SU-DHL-6 (cell line): ENCODE measurements around the gene CLTCL1.

Source experiments
- H2AFZ ChIP-seq: fragments of 200-600 bp; sonication (generic); 2 replicates; pipeline ENCODE4 v1.6.1; 2014; ENCODE audit warnings: low read depth, mild to moderate bottlenecking, moderate library complexity, mixed read lengths, antibody characterized with exemption, low read length; ENCODE audit not compliant: severe bottlenecking
- H3F3A ChIP-seq: fragments of 200-600 bp; shearing (Covaris generic); 2 replicates; pipeline ENCODE4 v1.6.0; 2016; ENCODE audit warnings: antibody characterized with exemption, mild to moderate bottlenecking; ENCODE audit not compliant: insufficient read depth
- H3K27ac ChIP-seq: fragments of 200-600 bp; sonication (generic); 2 replicates; pipeline ENCODE4 v1.5.1; 2016; ENCODE audit warnings: low read depth, mild to moderate bottlenecking, low read length, moderate library complexity, mixed read lengths
- H3K27me3 ChIP-seq: fragments of 200-600 bp; sonication (generic), shearing (Covaris generic); 2 replicates; pipeline ENCODE4 v1.6.0; 2014; ENCODE audit warnings: mild to moderate bottlenecking, low read length
- H3K36me3 ChIP-seq: fragments of 200-600 bp; sonication (generic); 2 replicates; pipeline ENCODE4 v1.6.1; 2014; ENCODE audit warnings: mild to moderate bottlenecking, low read length, mixed read lengths
- H3K4me2 ChIP-seq: fragments of 300-600, 200-600 bp; shearing (Covaris generic), sonication (generic); 2 replicates; pipeline ENCODE4 v1.6.0; 2014; ENCODE audit warnings: low read length, low read depth, mild to moderate bottlenecking; ENCODE audit not compliant: poor library complexity, severe bottlenecking
- H3K4me3 ChIP-seq: fragments of 200-600 bp; sonication (generic); 2 replicates; pipeline ENCODE4 v1.5.1; 2014; ENCODE audit warnings: antibody characterized with exemption, low read length, mild to moderate bottlenecking, mixed read lengths; ENCODE audit not compliant: insufficient read depth, poor library complexity, severe bottlenecking
- H3K79me2 ChIP-seq: fragments of 200-600 bp; sonication (generic); 2 replicates; pipeline ENCODE4 v1.6.1; 2014; ENCODE audit warnings: mild to moderate bottlenecking, low read length, moderate library complexity; ENCODE audit not compliant: insufficient read depth
- H3K9ac ChIP-seq: fragments of 200-600 bp; sonication (generic); 2 replicates; pipeline ENCODE4 v1.7.0; 2014; ENCODE audit warnings: mild to moderate bottlenecking, low read length
- H3K9me2 ChIP-seq: fragments of 200-600 bp; sonication (generic); replicated peaks from 2 replicates; pipeline ENCODE4 v1.6.1; 2014; ENCODE audit warnings: low read length; ENCODE audit not compliant: insufficient read depth
- H3K9me3 ChIP-seq: fragments of 200-600 bp; sonication (generic); 2 replicates; pipeline ENCODE4 v1.6.1; 2014; ENCODE audit warnings: low read length, mixed read lengths; ENCODE audit not compliant: insufficient read depth
- H4K20me1 ChIP-seq: fragments of 200-600 bp; sonication (generic); 2 replicates; pipeline ENCODE4 v1.6.1; 2014; ENCODE audit warnings: low read depth, mild to moderate bottlenecking, antibody characterized with exemption, low read length, moderate library complexity, mixed read lengths
- EZH2phosphoT487 ChIP-seq: fragments of 200-600 bp; sonication (generic), shearing (Covaris generic); conservative IDR thresholded peaks from 2 replicates; pipeline ENCODE4 v1.6.1; 2018; ENCODE audit warnings: mild to moderate bottlenecking, antibody characterized with exemption, low read length, moderate library complexity, mixed read lengths
- TF ChIP-seq, protein P1 (sequence below): fragments of 200-600 bp; sonication (generic); IDR thresholded peaks from one replicate; pipeline ENCODE4 v1.5.1; 2017; ENCODE audit warnings: antibody characterized with exemption, mild to moderate bottlenecking, low read length, moderate library complexity; ENCODE audit not compliant: insufficient read depth, poor library complexity, severe bottlenecking

The CLTCL1 gene

DNA sequence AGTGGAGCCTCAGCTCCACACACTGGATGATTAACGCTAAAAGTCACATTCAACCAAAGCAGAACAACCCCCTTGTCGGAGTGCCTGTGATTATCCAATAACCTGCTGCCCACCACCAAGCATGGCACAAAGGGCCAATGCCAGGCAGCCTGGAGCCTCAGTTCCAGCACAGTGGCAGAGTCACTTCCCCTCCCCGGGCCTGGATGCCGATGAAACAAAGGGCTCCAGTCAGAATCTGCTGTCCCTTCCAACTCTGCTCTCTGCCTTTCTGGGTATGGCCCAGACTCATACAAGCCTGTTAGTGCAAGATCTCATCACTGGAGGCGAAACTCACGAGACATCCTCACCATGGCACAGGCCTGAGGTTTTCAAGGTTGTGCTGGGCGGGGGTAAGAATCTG lies 52.1 kb downstream of the CLTCL1 start:
- Histone ChIP-seq H3K27me3 (no peaks in the 10 kb centered on the region), H3K9me3 (no peaks in the 10 kb centered on the region), H3K9me2 (no peaks in the 10 kb centered on the region), H3K36me3 (no peaks in the 10 kb centered on the region), H2AFZ (no peak overlapping the region), H3K4me2 (no peak overlapping the region), H3F3A (no peaks in the 10 kb centered on the region), H4K20me1 (no peaks in the 10 kb centered on the region), H3K9ac (no peak overlapping the region), H3K4me3 (no peak overlapping the region), H3K27ac (no peak overlapping the region), H3K79me2 (no peaks in the 10 kb centered on the region)
- TF ChIP-seq, protein P1, sequence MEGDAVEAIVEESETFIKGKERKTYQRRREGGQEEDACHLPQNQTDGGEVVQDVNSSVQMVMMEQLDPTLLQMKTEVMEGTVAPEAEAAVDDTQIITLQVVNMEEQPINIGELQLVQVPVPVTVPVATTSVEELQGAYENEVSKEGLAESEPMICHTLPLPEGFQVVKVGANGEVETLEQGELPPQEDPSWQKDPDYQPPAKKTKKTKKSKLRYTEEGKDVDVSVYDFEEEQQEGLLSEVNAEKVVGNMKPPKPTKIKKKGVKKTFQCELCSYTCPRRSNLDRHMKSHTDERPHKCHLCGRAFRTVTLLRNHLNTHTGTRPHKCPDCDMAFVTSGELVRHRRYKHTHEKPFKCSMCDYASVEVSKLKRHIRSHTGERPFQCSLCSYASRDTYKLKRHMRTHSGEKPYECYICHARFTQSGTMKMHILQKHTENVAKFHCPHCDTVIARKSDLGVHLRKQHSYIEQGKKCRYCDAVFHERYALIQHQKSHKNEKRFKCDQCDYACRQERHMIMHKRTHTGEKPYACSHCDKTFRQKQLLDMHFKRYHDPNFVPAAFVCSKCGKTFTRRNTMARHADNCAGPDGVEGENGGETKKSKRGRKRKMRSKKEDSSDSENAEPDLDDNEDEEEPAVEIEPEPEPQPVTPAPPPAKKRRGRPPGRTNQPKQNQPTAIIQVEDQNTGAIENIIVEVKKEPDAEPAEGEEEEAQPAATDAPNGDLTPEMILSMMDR: no peak
- no peak for TF ChIP-seq EZH2phosphoT487

DNA sequence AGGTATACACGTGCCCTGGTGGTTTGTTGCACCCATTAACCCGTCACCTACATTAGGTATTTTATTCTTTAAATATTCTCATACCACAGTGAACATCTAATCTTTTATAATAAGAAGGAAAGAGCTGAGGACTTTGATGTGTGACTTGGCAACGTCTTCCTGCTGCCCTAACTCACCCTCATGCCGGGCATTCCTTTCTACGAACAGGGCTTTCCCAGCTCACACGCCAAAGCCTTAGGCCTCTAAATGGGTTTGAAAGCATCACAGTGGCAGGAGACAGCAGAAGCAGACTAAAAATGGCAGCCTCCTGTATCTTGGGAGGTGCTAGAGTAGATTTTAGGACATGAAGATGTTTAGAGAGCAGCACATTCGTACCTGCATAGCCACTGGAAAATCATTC lies 52.6 kb downstream of the CLTCL1 start:
- H3K9me3 ChIP-seq: no peaks in the 10 kb centered on the region
- no peaks in the 10 kb centered on the region for H3K9me2 ChIP-seq
- H2AFZ ChIP-seq: no peak overlapping the region
- no peaks in the 10 kb centered on the region for H4K20me1 ChIP-seq
- no peak overlapping the region for H3K4me2 ChIP-seq
- H3K9ac ChIP-seq: no peak overlapping the region
- TF ChIP-seq EZH2phosphoT487: no peak
- TF ChIP-seq, protein P1: no peak
- H3K27me3 ChIP-seq: no peaks in the 10 kb centered on the region
- H3K79me2 ChIP-seq: no peaks in the 10 kb centered on the region
- no peaks in the 10 kb centered on the region for H3K36me3 ChIP-seq
- no peaks in the 10 kb centered on the region for H3F3A ChIP-seq
- H3K4me3 ChIP-seq: no peak overlapping the region
- H3K27ac ChIP-seq: no peak overlapping the region

DNA sequence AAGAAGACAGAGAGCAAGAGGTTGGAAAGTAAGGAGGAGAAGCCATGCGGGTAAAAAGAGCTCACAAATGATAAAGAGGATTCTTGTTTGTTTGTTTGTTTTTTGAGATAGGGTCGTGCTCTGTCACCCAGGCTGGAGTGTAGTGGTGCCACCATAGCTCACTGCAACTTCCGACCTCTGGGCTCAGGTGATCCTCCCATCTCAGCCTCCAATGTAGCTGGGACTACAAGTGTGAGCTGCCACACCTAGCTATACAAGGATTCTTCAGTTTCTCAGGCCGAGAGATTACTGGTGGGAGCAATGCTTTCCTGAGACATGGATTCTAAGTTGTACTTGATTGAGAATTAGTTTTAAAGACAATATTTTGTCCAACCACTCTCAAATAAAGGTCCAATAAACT lies 55.6 kb downstream of the CLTCL1 start:
- TF ChIP-seq EZH2phosphoT487: no peak
- TF ChIP-seq, protein P1: no peak
- Histone ChIP-seq H4K20me1 (no peaks in the 10 kb centered on the region), H3K36me3 (no peaks in the 10 kb centered on the region), H2AFZ (no peak overlapping the region), H3K9me3 (no peaks in the 10 kb centered on the region), H3K9me2 (no peaks in the 10 kb centered on the region), H3K27me3 (no peaks in the 10 kb centered on the region), H3K4me3 (no peak overlapping the region), H3K9ac (no peak overlapping the region), H3K4me2 (no peak overlapping the region), H3K27ac (no peak overlapping the region), H3F3A (no peaks in the 10 kb centered on the region), H3K79me2 (no peaks in the 10 kb centered on the region)
